ENCODE data around the gene AQP9. TPM values are rescaled to one million over a fixed set of nuclear protein-coding genes. Genes with fewer than 3 reads are reported as not detected.

AQP9 gene
- total RNA-seq, 2 donors from 2014 or later: 0.17 to 0.18 TPM

- 82% methylated on average over 3 of the region's 3 CpGs for WGBS
- Histone ChIP-seq H3K36me3 (no peaks in the 10 kb centered on the region), H3K4me1 (replicated peaks) (no peaks in the 10 kb centered on the region), H3K27me3 (replicated peaks; ENCODE audit: insufficient read depth) (no peaks in the 10 kb centered on the region), H3K27ac (no peak overlapping the region), H3K9me3 (no peaks in the 10 kb centered on the region), H3K4me3 (no peak overlapping the region)
- no peak for TF ChIP-seq POLR2A (IDR thresholded peaks at IDR 0.05)
- TF ChIP-seq CTCF (IDR thresholded peaks at IDR 0.05): no peak
- no peak for TF ChIP-seq POLR2AphosphoS5 (IDR thresholded peaks at IDR 0.05)
- DNase-seq (ENCODE audit: low spot score): no peak
- intact Hi-C loops (cut with DNase I): no loop called here
These were observed 29.0 kb downstream of the AQP9 start for GRCh38 chr15:58167095-58167691.

GRCh38 chr15:58169934-58170333 is 31.8 kb downstream of the AQP9 start:
- H3K9me3 ChIP-seq: no peaks in the 10 kb centered on the region
- no peak for DNase-seq (ENCODE audit: low spot score)
- intact Hi-C loops (cut with DNase I): no loop called here

GRCh38 chr15:58171476-58172061 is 33.4 kb downstream of the AQP9 start:
- Histone ChIP-seq H3K36me3 (no peaks in the 10 kb centered on the region), H3K4me3 (no peak overlapping the region), H3K4me1 (replicated peaks) (no peaks in the 10 kb centered on the region), H3K27ac (no peak overlapping the region), H3K9me3 (no peaks in the 10 kb centered on the region), H3K27me3 (replicated peaks; ENCODE audit: insufficient read depth) (no peaks in the 10 kb centered on the region)
- 88% methylated on average over 1 of the region's 1 CpG for WGBS
- no peak for DNase-seq (ENCODE audit: low spot score)
- intact Hi-C loops (cut with DNase I): no loop called here
- TF ChIP-seq POLR2A (IDR thresholded peaks at IDR 0.05) (no peak), POLR2AphosphoS5 (IDR thresholded peaks at IDR 0.05) (no peak), CTCF (IDR thresholded peaks at IDR 0.05) (no peak)

More at GRCh38 chr15:58169934-58170333, 31.8 kb downstream of the AQP9 start:
- H3K27me3 ChIP-seq (replicated peaks; ENCODE audit: insufficient read depth): no peaks in the 10 kb centered on the region
- no peaks in the 10 kb centered on the region for H3K4me1 ChIP-seq (replicated peaks)
- no peak for TF ChIP-seq CTCF (IDR thresholded peaks at IDR 0.05)
- TF ChIP-seq POLR2A (IDR thresholded peaks at IDR 0.05): no peak
- no peak for TF ChIP-seq POLR2AphosphoS5 (IDR thresholded peaks at IDR 0.05)
- no peaks in the 10 kb centered on the region for H3K36me3 ChIP-seq
- no peak overlapping the region for H3K27ac ChIP-seq
- no peak overlapping the region for H3K4me3 ChIP-seq
- 84% methylated on average over 5 of the region's 5 CpGs for WGBS

GRCh38 chr15:58174709-58175108 is 36.5 kb downstream of the AQP9 start:
- no peaks in the 10 kb centered on the region for H3K27me3 ChIP-seq (replicated peaks; ENCODE audit: insufficient read depth)
- H3K36me3 ChIP-seq: no peaks in the 10 kb centered on the region
- no peak overlapping the region for H3K27ac ChIP-seq
- no peaks in the 10 kb centered on the region for H3K9me3 ChIP-seq
- H3K4me1 ChIP-seq (replicated peaks): no peaks in the 10 kb centered on the region
- WGBS: 100% methylated on average over 5 of the region's 5 CpGs
- intact Hi-C loops (cut with DNase I): no loop called here
- H3K4me3 ChIP-seq: no peak overlapping the region
- no peak for DNase-seq (ENCODE audit: low spot score)
- TF ChIP-seq CTCF (IDR thresholded peaks at IDR 0.05) (no peak), POLR2AphosphoS5 (IDR thresholded peaks at IDR 0.05) (no peak), POLR2A (IDR thresholded peaks at IDR 0.05) (no peak)

DNA sequence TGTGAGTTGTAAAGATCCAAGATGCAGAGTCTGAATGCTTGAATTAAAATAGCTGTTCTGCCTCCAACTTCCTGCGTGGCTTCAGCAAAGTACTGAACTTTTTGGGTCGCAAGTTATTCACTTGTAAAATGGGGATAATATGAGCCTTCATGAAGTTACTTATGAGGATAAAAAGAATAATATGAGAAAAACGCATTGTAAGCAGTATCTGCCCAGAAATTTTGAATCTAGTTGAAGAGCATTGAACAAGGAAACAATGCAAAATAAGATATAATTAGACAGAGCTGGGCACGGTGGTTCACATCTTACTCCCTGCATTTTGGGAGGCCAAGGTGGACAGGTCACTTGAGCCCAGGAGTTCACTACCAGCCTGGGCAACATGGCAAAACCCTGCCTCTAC is 37.8 kb downstream of the AQP9 start:
- TF ChIP-seq POLR2A (IDR thresholded peaks at IDR 0.05) (no peak), CTCF (IDR thresholded peaks at IDR 0.05) (no peak), POLR2AphosphoS5 (IDR thresholded peaks at IDR 0.05) (no peak)
- no peak overlapping the region for H3K27ac ChIP-seq
- no peaks in the 10 kb centered on the region for H3K27me3 ChIP-seq (replicated peaks; ENCODE audit: insufficient read depth)
- H3K4me3 ChIP-seq: no peak overlapping the region
- DNase-seq (ENCODE audit: low spot score): no peak
- H3K4me1 ChIP-seq (replicated peaks): no peaks in the 10 kb centered on the region
- no peaks in the 10 kb centered on the region for H3K9me3 ChIP-seq
- 81% methylated on average over 4 of the region's 4 CpGs for WGBS
- no peaks in the 10 kb centered on the region for H3K36me3 ChIP-seq
- intact Hi-C loops (cut with DNase I): no loop called here
